GM23338 (cell line): ENCODE measurements around the gene HUS1. TPM values are rescaled to one million over a fixed set of nuclear protein-coding genes. Genes with fewer than 3 reads are reported as not detected.
A peak's percentile ranks its signal among the peaks of the same experiment; 100 is the strongest.

Experiments used
- ATAC-seq: fragments of 200-7000 bp; cut with Tn5 transposase; 3 replicates; pipeline ENCODE4 v1.9.1; 2020
- DNase-seq: peaks from one replicate; pipeline ENCODE4 v3.0.0-alpha.2; 2015; ENCODE audit warnings: low spot score
- H2AFZ ChIP-seq: fragments of 200-600 bp; sonication (generic); 2 replicates; pipeline ENCODE4 v1.8.0; 2016; ENCODE audit warnings: antibody characterized with exemption, mild to moderate bottlenecking, moderate library complexity
- H3F3A ChIP-seq: fragments of 200-600 bp; sonication (generic); replicated peaks from 2 replicates; pipeline ENCODE4 v1.8.0; 2017; ENCODE audit warnings: antibody characterized with exemption, mixed run types, low read depth
- H3K27ac ChIP-seq: fragments of 200-600 bp; sonication (generic); 2 replicates; pipeline ENCODE4 v1.6.1; 2016; ENCODE audit warnings: low read depth
- H3K27me3 ChIP-seq: fragments of 200-600 bp; sonication (generic); 2 replicates; pipeline ENCODE4 v1.8.0; 2016; ENCODE audit warnings: mild to moderate bottlenecking, mixed run types, moderate library complexity; ENCODE audit not compliant: insufficient read depth
- H3K36me3 ChIP-seq: fragments of 200-600 bp; sonication (generic); 2 replicates; pipeline ENCODE4 v1.8.0; 2016; ENCODE audit warnings: mild to moderate bottlenecking; ENCODE audit not compliant: insufficient read depth
- H3K4me1 ChIP-seq: fragments of 200-600 bp; sonication (generic); 2 replicates; pipeline ENCODE4 v1.8.0; 2016; ENCODE audit warnings: mild to moderate bottlenecking, moderate library complexity; ENCODE audit not compliant: insufficient read depth
- H3K4me2 ChIP-seq: fragments of 200-600 bp; sonication (generic); 2 replicates; pipeline ENCODE4 v1.7.1; 2017; ENCODE audit warnings: mixed run types
- H3K4me3 ChIP-seq: fragments of 200-600 bp; sonication (generic); 2 replicates; pipeline ENCODE4 v1.6.1; 2016; ENCODE audit warnings: mixed run types
- H3K79me2 ChIP-seq: fragments of 200-600 bp; sonication (generic); replicated peaks from 2 replicates; pipeline ENCODE4 v1.8.0; 2017; ENCODE audit warnings: mild to moderate bottlenecking; ENCODE audit not compliant: insufficient read depth
- H3K9me2 ChIP-seq: fragments of 200-600 bp; sonication (generic); 2 replicates; pipeline ENCODE4 v1.8.0; 2017; ENCODE audit not compliant: insufficient read depth
- H4K20me1 ChIP-seq: fragments of 200-600 bp; sonication (generic); replicated peaks from 2 replicates; pipeline ENCODE4 v1.8.0; 2017; ENCODE audit warnings: mild to moderate bottlenecking; ENCODE audit not compliant: insufficient read depth
- H3K27ac Mint-ChIP-seq: 2 replicates; pipeline ENCODE4 v1.8.0; 2020; ENCODE audit warnings: inconsistent platforms, mild to moderate bottlenecking, moderate library complexity, mixed read lengths
- H3K27me3 Mint-ChIP-seq: 3 replicates; pipeline ENCODE4 v1.8.0; 2022; ENCODE audit warnings: low read depth, mild to moderate bottlenecking, moderate library complexity, mixed read lengths, inconsistent platforms; ENCODE audit not compliant: insufficient read depth, poor library complexity
- H3K36me3 Mint-ChIP-seq: 3 replicates; pipeline ENCODE4 v1.8.0; 2021; ENCODE audit warnings: low read depth, mild to moderate bottlenecking, inconsistent platforms, moderate library complexity, mixed read lengths
- H3K4me1 Mint-ChIP-seq: 3 replicates; pipeline ENCODE4 v1.8.0; 2020; ENCODE audit warnings: mild to moderate bottlenecking, inconsistent platforms, mixed read lengths
- H3K4me3 Mint-ChIP-seq: 3 replicates; pipeline ENCODE4 v1.8.0; 2021; ENCODE audit warnings: moderate library complexity, mild to moderate bottlenecking, inconsistent platforms, mixed read lengths
- H3K9me3 Mint-ChIP-seq: 3 replicates; pipeline ENCODE4 v1.8.0; 2020; ENCODE audit warnings: moderate library complexity, mild to moderate bottlenecking, inconsistent platforms, mixed read lengths
- CREB1 ChIP-seq: fragments of 250-450 bp; sonication (Bioruptor Pico); IDR thresholded peaks from 2 replicates; pipeline ENCODE4 v1.5.0; 2020; ENCODE audit warnings: low read depth, mild to moderate bottlenecking, moderate library complexity
- EZH2 ChIP-seq: fragments of 200-600 bp; sonication (generic); IDR thresholded peaks from one replicate; pipeline ENCODE4 v1.8.0; 2017; ENCODE audit warnings: antibody characterized with exemption, mild to moderate bottlenecking, low read depth; ENCODE audit not compliant: unreplicated experiment
- EZH2phosphoT487 ChIP-seq: fragments of 200-600 bp; sonication (generic); IDR thresholded peaks from one replicate; pipeline ENCODE4 v1.8.1; 2018; ENCODE audit warnings: antibody characterized with exemption; ENCODE audit not compliant: unreplicated experiment
- NANOG ChIP-seq: IDR thresholded peaks from 2 replicates; pipeline ENCODE4 v1.6.1; 2016; ENCODE audit warnings: antibody characterized with exemption, borderline replicate concordance
- ZNF114 ChIP-seq: fragments of 250-450 bp; sonication (Bioruptor Pico); IDR thresholded peaks from 2 replicates; pipeline ENCODE4 v1.5.0; 2020; ENCODE audit warnings: mild to moderate bottlenecking, moderate library complexity
- ZNF331 ChIP-seq: fragments of 250-450 bp; sonication (Bioruptor Pico); IDR thresholded peaks from 2 replicates; pipeline ENCODE4 v1.5.0; 2020; ENCODE audit warnings: low read depth, mild to moderate bottlenecking, moderate library complexity
- polyA plus RNA-seq: library from polyadenylated mRNA; unstranded; fragments of >200 nt; fragmentation: Nextera tagmentation; extraction: Ambion mirVana; gene quantifications from 2 replicates; pipeline ENCODE4 v1.2.1, GENCODE V29; 2016
- total RNA-seq: library from RNA; depleted of rRNA; stranded (reverse); fragments of >200 nt; shearing (Covaris generic); gene quantifications from 2 replicates; pipeline ENCODE4 v1.2.3, GENCODE V29; 2014
- TF ChIP-seq, protein P1 (sequence below): fragments of 250-450 bp; sonication (Bioruptor Pico); IDR thresholded peaks from 2 replicates; pipeline ENCODE4 v1.5.0; 2020; ENCODE audit warnings: mild to moderate bottlenecking, moderate library complexity
- TF ChIP-seq, protein P2 (sequence below), 2 experiments: fragments of 200-600 bp in 1 of 2; sonication (generic) in 1 of 2; conservative IDR thresholded peaks; 2 replicates each; pipeline versions ENCODE4 v1.5.1 to v1.6.1; 2016 to 2017; ENCODE audit warnings: antibody characterized with exemption in 2 of 2, low read depth in 2 of 2, mild to moderate bottlenecking in 2 of 2, moderate library complexity in 1 of 2
- TF ChIP-seq, protein P3 (sequence below): IDR thresholded peaks from one replicate; pipeline ENCODE4 v1.6.1; 2018; ENCODE audit warnings: antibody characterized with exemption; ENCODE audit not compliant: unreplicated experiment

Gene HUS1
- total and polyA plus RNA-seq, 2 experiments from 2014 or later = 14.9 to 29.7 TPM

GRCh38 chr7:47938574-47939165 lies 40.7 kb downstream of the HUS1 start:
- no peaks in the 10 kb centered on the region for H3F3A ChIP-seq
- H3K4me1 ChIP-seq = peaks cover 18% of the 10 kb centered on the region
- TF ChIP-seq, protein P1, sequence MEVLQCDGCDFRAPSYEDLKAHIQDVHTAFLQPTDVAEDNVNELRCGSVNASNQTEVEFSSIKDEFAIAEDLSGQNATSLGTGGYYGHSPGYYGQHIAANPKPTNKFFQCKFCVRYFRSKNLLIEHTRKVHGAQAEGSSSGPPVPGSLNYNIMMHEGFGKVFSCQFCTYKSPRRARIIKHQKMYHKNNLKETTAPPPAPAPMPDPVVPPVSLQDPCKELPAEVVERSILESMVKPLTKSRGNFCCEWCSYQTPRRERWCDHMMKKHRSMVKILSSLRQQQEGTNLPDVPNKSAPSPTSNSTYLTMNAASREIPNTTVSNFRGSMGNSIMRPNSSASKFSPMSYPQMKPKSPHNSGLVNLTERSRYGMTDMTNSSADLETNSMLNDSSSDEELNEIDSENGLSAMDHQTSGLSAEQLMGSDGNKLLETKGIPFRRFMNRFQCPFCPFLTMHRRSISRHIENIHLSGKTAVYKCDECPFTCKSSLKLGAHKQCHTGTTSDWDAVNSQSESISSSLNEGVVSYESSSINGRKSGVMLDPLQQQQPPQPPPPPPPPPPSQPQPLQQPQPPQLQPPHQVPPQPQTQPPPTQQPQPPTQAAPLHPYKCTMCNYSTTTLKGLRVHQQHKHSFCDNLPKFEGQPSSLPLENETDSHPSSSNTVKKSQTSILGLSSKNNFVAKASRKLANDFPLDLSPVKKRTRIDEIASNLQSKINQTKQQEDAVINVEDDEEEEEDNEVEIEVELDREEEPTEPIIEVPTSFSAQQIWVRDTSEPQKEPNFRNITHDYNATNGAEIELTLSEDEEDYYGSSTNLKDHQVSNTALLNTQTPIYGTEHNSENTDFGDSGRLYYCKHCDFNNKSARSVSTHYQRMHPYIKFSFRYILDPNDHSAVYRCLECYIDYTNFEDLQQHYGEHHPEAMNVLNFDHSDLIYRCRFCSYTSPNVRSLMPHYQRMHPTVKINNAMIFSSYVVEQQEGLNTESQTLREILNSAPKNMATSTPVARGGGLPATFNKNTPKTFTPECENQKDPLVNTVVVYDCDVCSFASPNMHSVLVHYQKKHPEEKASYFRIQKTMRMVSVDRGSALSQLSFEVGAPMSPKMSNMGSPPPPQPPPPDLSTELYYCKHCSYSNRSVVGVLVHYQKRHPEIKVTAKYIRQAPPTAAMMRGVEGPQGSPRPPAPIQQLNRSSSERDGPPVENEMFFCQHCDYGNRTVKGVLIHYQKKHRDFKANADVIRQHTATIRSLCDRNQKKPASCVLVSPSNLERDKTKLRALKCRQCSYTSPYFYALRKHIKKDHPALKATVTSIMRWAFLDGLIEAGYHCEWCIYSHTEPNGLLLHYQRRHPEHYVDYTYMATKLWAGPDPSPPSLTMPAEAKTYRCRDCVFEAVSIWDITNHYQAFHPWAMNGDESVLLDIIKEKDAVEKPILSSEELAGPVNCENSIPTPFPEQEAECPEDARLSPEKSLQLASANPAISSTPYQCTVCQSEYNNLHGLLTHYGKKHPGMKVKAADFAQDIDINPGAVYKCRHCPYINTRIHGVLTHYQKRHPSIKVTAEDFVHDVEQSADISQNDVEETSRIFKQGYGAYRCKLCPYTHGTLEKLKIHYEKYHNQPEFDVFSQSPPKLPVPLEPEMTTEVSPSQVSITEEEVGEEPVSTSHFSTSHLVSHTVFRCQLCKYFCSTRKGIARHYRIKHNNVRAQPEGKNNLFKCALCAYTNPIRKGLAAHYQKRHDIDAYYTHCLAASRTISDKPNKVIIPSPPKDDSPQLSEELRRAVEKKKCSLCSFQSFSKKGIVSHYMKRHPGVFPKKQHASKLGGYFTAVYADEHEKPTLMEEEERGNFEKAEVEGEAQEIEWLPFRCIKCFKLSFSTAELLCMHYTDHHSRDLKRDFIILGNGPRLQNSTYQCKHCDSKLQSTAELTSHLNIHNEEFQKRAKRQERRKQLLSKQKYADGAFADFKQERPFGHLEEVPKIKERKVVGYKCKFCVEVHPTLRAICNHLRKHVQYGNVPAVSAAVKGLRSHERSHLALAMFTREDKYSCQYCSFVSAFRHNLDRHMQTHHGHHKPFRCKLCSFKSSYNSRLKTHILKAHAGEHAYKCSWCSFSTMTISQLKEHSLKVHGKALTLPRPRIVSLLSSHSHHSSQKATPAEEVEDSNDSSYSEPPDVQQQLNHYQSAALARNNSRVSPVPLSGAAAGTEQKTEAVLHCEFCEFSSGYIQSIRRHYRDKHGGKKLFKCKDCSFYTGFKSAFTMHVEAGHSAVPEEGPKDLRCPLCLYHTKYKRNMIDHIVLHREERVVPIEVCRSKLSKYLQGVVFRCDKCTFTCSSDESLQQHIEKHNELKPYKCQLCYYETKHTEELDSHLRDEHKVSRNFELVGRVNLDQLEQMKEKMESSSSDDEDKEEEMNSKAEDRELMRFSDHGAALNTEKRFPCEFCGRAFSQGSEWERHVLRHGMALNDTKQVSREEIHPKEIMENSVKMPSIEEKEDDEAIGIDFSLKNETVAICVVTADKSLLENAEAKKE (CRISPR knock-in tag) = no peak
- no peak for TF ChIP-seq ZNF331 (CRISPR knock-in tag)
- no peak for TF ChIP-seq ZNF114
- no peak for TF ChIP-seq EZH2phosphoT487
- TF ChIP-seq, protein P2, sequence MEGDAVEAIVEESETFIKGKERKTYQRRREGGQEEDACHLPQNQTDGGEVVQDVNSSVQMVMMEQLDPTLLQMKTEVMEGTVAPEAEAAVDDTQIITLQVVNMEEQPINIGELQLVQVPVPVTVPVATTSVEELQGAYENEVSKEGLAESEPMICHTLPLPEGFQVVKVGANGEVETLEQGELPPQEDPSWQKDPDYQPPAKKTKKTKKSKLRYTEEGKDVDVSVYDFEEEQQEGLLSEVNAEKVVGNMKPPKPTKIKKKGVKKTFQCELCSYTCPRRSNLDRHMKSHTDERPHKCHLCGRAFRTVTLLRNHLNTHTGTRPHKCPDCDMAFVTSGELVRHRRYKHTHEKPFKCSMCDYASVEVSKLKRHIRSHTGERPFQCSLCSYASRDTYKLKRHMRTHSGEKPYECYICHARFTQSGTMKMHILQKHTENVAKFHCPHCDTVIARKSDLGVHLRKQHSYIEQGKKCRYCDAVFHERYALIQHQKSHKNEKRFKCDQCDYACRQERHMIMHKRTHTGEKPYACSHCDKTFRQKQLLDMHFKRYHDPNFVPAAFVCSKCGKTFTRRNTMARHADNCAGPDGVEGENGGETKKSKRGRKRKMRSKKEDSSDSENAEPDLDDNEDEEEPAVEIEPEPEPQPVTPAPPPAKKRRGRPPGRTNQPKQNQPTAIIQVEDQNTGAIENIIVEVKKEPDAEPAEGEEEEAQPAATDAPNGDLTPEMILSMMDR (conservative IDR thresholded peaks at IDR 0.05; ENCODE audit: low read depth in 2 of 2) = peak; percentile 17 to 54; a peak in 3 of 4 replicates
- TF ChIP-seq NANOG = no peak
- TF ChIP-seq, protein P3, sequence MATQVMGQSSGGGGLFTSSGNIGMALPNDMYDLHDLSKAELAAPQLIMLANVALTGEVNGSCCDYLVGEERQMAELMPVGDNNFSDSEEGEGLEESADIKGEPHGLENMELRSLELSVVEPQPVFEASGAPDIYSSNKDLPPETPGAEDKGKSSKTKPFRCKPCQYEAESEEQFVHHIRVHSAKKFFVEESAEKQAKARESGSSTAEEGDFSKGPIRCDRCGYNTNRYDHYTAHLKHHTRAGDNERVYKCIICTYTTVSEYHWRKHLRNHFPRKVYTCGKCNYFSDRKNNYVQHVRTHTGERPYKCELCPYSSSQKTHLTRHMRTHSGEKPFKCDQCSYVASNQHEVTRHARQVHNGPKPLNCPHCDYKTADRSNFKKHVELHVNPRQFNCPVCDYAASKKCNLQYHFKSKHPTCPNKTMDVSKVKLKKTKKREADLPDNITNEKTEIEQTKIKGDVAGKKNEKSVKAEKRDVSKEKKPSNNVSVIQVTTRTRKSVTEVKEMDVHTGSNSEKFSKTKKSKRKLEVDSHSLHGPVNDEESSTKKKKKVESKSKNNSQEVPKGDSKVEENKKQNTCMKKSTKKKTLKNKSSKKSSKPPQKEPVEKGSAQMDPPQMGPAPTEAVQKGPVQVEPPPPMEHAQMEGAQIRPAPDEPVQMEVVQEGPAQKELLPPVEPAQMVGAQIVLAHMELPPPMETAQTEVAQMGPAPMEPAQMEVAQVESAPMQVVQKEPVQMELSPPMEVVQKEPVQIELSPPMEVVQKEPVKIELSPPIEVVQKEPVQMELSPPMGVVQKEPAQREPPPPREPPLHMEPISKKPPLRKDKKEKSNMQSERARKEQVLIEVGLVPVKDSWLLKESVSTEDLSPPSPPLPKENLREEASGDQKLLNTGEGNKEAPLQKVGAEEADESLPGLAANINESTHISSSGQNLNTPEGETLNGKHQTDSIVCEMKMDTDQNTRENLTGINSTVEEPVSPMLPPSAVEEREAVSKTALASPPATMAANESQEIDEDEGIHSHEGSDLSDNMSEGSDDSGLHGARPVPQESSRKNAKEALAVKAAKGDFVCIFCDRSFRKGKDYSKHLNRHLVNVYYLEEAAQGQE = no peak
- no peak for TF ChIP-seq CREB1
- TF ChIP-seq EZH2 = no peak
- peaks cover 13% of the 10 kb centered on the region for H3K27me3 Mint-ChIP-seq
- no peaks in the 10 kb centered on the region for H4K20me1 ChIP-seq
- H3K9me3 Mint-ChIP-seq = no peaks in the 10 kb centered on the region
- no peaks in the 10 kb centered on the region for H3K9me2 ChIP-seq
- no peak overlapping the region for H3K4me2 ChIP-seq
- H3K4me3 Mint-ChIP-seq = no peak overlapping the region
- DNase-seq (no peak), ATAC-seq (peak; percentile 23; the same call in 2 of the 3 replicates)
- H3K27me3 ChIP-seq = no peaks in the 10 kb centered on the region
- peaks cover 35% of the 10 kb centered on the region for H3K4me1 Mint-ChIP-seq
- no peaks in the 10 kb centered on the region for H3K79me2 ChIP-seq
- no peak overlapping the region for H3K27ac Mint-ChIP-seq
- no peak overlapping the region for H3K27ac ChIP-seq
- no peaks in the 10 kb centered on the region for H3K36me3 Mint-ChIP-seq
- no peak overlapping the region for H3K4me3 ChIP-seq
- no peak overlapping the region for H2AFZ ChIP-seq
- H3K36me3 ChIP-seq = no peaks in the 10 kb centered on the region
